CD1c-positive myeloid dendritic cell (primary cell): ENCODE measurements around the gene TSNAX.
A peak's percentile ranks its signal among the peaks of the same experiment; 100 is the strongest.

ENCODE experiments used
- DNase-seq: peaks from one replicate; pipeline ENCODE4 v3.0.0-alpha.2; 2016; ENCODE audit errors: extremely low spot score

Gene TSNAX

GRCh38 chr1:231601824-231602672 lies 73.6 kb downstream of the TSNAX start:
- DNase-seq = no peak

GRCh38 chr1:231602673-231602984 lies 74.2 kb downstream of the TSNAX start:
- DNase-seq = no peak

GRCh38 chr1:231603598-231604275 lies 75.3 kb downstream of the TSNAX start:
- DNase-seq = peak; percentile 70

- DNase-seq = no peak
These were observed 75.8 kb downstream of the TSNAX start for GRCh38 chr1:231604276-231604621.

- DNase-seq = no peak
These were observed 77.0 kb downstream of the TSNAX start for GRCh38 chr1:231605149-231606100.

GRCh38 chr1:231606712-231607111 lies 78.2 kb downstream of the TSNAX start:
- DNase-seq = no peak

GRCh38 chr1:231610388-231610787 lies 81.9 kb downstream of the TSNAX start:
- DNase-seq = peak; percentile 32

- DNase-seq = no peak
These were observed 82.6 kb downstream of the TSNAX start for GRCh38 chr1:231611111-231611510.

- no peak for DNase-seq
These were observed 83.4 kb downstream of the TSNAX start for GRCh38 chr1:231611851-231612250.

GRCh38 chr1:231612393-231613089 lies 84.1 kb downstream of the TSNAX start:
- DNase-seq = peak; percentile 86

GRCh38 chr1:231613419-231614349 lies 85.2 kb downstream of the TSNAX start:
- peak; percentile 25 for DNase-seq
